CD4-positive, alpha-beta T cell treated with Interleukin-10 for 1 hour (primary cell): ENCODE measurements around the gene ITGB8.

Experiments
- DNase-seq: peaks from one replicate; pipeline ENCODE4 v3.0.0-alpha.2; 2020

Gene ITGB8

GRCh38 chr7:20344396-20344795 is 13.7 kb downstream of the ITGB8 start:
- DNase-seq: no peak

DNA sequence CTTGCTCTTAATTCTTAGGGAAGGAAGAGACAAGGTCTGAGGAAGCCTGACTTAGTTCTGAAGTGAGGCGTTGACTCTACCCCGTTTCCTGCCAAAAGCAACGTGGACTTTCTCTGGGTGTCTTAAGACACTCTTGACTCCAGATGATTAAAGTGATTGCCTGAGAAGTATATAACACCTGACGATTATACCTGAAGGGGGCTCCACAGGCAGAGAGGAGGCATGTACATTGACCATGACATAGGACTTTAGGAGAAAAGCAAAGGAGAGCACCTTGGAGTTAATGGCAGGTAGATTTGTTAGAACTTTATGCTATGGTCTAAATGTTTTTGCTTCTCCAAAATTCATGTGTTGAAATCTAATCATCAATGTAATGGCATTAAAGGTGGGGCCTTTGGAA is 15.9 kb downstream of the ITGB8 start:
- no peak for DNase-seq

- no peak for DNase-seq
Measured at GRCh38 chr7:20347680-20348079, 17.0 kb downstream of the ITGB8 start.

DNA sequence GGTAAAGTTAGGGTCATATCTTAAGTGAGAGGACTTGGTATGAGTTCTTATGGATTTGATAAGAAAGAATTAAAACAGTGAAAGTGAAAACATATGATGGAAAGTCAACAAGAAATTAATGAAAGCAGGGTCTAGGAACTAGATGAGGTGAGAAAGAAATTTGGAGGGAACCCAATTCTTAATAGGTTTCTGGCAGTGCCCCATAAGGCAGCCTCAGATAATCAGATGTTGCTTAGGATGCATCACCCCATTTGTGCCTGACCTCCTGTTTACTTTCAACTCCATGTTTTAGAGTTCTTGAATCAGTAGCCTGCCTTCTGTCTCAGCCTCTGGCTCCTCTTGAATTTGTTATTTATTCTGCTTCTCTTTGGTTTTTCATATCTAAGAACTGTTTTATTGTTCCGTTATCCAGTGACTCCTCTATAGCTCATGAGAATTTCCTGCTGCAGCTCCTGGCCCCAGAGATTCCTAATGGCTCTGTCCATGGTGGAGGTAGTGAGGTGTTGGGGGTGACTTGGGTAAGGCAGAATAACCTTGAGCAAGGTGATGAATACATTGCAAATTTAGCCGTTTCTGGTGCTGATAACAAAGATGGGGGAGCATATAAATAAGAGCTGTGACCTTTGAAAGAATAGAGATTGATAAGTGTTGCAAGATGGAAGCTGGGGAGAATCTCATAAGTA is 17.6 kb downstream of the ITGB8 start:
- DNase-seq: no peak

DNA sequence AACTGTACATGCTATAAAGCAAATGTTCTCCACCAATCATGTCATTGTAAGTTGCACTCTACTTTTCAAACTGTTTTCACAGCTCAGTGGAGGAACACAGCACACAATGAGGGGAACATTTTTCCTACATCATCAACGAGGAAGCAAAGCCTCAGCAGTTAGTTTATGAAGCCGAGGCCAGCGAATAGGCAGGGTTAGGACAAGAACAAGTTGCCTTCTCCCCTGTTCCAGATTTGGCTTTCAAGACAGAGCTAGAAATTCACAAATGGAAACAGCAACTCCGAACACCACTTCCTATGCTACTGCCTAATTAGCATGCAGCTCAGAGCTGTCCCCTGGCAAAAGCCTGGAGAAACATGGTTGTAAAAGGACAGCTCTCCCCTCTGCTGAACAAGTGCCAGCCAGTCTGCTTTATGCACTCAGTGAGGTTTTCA is 19.8 kb downstream of the ITGB8 start:
- DNase-seq: no peak

GRCh38 chr7:20350996-20351692 is 20.4 kb downstream of the ITGB8 start:
- no peak for DNase-seq

GRCh38 chr7:20351901-20352300 is 21.2 kb downstream of the ITGB8 start:
- DNase-seq: no peak

- DNase-seq: no peak
Measured at GRCh38 chr7:20352573-20353306, 22.0 kb downstream of the ITGB8 start.

- no peak for DNase-seq
Measured at GRCh38 chr7:20354610-20355528, 24.2 kb downstream of the ITGB8 start.

DNA sequence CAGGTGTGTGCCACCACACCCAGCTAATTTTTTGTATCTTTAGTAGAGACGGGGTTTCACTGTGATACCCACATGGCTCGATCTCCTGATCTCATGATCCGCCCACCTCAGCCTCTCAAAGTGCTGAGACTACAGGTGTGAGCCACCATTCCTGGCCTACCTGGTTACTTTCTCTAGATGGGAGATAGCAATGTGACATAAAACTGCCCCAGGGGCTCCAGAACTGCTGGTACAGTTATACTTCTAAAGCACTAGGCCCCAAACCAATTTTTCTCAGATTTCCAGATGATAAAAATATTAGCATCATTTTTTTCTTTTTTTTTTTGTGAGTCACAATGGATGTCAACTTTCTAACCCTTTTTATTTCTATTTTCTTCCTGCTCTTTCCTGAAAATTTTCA is 27.4 kb downstream of the ITGB8 start:
- DNase-seq: no peak

GRCh38 chr7:20358762-20359282 is 28.1 kb downstream of the ITGB8 start:
- no peak for DNase-seq

DNA sequence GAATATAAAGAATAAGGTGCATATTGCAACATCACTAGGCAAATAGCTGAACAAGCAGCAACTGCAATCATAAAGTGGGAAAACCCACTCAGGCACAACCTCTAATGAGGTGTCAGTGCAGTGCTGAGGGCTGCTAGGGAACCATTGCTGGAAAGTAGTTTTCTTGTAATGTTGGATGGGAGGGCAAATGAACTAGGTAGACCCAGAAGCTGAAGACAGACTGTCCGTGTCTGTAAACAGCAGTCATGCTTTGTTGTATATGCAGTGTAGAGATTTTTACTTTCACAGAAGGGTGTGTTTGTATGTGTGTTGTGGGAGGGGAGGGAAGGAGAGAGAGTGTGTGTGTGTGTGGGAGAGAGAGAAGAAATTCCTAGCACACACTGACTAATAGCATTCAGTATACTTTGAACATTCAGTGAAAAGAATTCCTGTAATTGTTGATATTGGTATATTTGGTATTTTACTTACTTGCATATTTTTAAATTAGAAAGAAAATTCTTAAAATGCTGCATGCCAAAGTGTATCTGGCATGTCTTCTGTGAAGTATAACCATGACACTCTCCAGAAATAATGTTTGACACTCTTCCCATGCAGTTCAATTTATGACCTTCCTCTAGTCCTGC is 28.8 kb downstream of the ITGB8 start:
- DNase-seq: no peak

DNA sequence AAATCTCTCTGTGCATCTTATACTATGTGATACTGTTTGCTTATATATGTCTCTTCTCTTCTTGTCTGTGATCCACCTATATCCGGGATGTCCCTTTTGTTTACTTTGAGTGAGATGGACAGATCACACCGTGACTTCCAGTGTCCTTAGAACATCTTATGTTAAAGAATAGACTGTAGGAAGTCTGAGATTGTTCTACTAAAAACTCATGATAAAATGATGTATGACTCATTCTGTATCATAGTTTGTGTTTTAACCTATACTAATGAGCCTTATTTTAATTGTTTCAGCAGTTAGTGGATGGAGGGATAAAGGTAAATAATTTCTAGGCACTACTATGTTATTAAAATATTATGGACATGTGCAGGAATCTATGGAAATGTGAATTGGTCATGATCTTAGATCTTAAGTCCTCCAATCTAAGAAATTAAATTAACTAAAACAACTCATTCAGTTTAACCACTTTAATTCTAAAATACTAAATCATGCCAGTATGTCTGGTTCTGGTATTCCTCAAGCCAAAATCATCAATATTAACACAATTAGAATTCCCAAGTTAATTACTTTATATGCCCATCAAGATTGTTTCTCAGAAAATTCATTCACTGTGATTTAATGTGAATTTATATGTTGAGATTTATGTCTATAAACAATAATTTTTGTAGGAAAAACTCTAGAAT is 32.0 kb downstream of the ITGB8 start:
- no peak for DNase-seq

DNA sequence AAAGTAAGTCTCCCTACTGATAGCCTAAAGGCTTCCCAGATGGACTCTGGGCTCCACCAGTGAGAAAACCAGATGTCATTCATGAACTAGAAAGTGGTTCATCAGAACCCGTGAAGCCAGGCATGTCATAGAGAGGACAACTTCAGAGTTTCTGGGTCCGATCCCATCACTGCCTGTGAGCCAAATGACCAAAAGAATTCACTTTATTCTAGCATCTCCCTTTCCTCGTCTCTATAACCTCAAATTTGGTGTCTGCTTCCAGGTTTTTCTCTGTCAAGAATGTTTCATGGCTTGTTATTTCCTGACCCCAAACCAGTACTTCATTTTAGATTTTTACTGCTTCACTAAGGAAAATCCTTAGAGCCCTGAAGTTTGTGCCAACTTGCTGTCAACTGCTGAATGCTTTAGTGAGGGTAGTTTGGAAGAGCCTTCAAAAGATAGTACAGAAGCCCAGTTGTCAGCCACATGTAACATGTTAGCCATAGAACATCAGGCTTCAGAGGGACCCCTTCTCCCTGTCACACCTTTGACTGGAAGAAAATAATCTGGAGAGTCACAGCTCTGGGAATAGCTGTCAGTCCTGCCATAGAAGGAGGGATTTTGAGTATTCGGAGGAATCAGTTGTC is 34.0 kb downstream of the ITGB8 start:
- DNase-seq: no peak

DNA sequence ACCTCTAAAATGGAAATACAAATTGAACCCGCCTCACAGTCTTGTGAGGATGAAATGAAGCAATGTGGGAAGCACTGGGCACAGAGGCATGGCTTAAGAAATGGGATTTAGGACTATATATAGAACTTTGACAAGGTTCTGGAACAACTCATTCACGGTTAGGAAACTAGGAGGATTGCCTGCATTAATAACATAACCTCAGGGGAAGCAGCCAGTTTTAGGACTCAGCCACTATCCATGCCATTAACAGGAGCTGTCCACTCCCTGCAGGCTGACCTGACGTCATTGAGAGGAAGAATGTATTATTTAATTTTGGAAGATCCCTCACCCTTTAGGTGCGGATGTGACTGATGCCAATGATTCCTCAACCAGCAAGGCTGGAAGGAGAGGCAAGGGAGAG is 34.8 kb downstream of the ITGB8 start:
- DNase-seq: no peak

GRCh38 chr7:20374399-20374798 is 43.7 kb downstream of the ITGB8 start:
- DNase-seq: no peak

DNA sequence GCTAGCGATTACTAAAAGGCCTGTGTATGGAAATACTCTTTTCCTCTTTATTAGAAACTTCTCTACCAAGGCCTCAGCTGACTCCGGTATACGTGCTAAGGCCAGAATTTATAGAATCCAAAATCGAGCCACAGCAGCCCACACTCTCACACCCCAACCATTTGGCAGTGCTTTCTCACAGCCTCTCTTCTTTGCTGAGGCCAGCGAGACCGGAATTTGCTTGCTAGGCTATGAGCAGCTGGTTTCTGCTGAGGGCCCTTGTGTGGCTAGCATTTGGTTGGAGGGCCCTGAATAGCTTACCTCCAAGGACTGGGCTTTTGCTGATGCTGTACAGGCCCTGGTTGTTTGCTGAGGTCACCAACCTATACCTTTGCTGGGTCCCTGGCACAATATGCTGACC is 46.1 kb downstream of the ITGB8 start:
- no peak for DNase-seq

DNA sequence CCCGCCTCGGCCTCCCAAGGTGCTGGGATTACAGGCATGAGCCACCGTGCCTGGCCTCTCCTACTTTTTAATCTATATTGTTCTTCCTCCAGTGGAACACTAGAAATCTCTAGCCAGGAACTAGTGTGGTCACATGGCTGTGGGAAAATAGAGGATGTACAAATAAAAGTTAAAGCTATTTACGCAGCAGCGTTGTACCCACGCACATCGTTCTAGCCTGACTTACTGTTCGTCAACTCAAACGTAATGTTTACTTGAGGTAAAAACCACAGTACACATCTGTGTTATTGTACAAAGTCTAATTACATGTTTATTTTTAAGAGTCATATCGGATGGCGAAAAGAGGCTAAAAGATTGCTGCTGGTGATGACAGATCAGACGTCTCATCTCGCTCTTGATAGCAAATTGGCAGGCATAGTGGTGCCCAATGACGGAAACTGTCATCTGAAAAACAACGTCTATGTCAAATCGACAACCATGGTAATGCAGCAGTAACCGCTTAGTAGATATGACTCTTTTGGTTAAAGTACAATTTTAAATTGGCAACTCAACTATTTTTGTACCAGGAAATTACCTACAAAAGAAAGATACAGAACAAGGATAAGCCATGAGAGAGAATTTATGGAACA is 50.8 kb downstream of the ITGB8 start:
- no peak for DNase-seq

DNA sequence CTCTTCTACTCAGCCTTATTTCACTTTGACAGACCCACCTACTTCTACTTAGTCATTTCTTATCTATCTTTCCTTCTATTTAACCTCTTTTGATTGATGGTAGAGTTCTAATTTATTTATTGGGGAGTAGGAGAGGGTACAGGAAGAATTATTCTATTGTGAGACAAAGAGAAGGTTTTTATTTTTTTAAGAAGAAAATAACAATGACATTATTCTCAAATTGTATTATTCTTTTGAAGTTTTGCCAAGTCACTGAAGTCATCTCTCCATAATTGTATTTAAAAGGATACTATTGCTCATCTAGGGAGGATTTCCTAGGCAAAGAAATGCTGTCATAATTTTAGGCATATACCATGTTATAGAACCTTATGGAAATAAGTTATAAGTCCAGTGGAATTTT is 52.7 kb downstream of the ITGB8 start:
- DNase-seq: no peak

DNA sequence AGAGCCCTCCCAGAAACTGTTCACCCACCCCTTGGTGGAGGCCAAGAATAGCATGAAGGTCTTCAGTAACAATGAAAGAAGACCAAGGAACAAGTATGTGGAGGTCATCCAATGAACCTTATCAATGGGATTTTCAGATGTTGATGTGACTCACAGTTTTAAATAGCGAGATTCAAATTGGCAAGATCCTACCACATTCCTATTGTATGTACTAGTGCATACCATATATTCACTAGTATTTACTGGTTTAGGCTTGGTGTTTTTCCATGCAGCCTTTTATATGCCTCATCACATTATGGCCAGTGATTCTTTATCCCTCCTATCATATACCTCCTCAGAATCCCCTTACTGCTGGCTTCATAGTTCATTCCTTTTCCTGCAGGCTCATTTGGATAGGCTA is 54.4 kb downstream of the ITGB8 start:
- DNase-seq: no peak

- no peak for DNase-seq
Measured at GRCh38 chr7:20388084-20388483, 57.4 kb downstream of the ITGB8 start.
